DND-41 (cell line): Measurements from ENCODE around the gene HELZ2.
"Not testable (repeated sequence)": the region's sequence is repeated elsewhere in the genome, so short reads cannot be mapped to it uniquely, and the experiment has no call there.

ENCODE experiments used
- ATAC-seq: fragments of 200-7000 bp; cut with Tn5 transposase; 3 replicates; pipeline ENCODE4 v1.9.1; 2021; ENCODE audit warnings: low read depth; ENCODE audit not compliant: insufficient read depth
- DNase-seq: peaks from one replicate; pipeline ENCODE4 v3.0.0-alpha.2; 2020
- H2AFZ ChIP-seq: 2 replicates; pipeline ENCODE4 v1.6.0; 2012; ENCODE audit warnings: low read depth, low read length
- H3K27ac ChIP-seq: 2 replicates; pipeline ENCODE4 v1.5.1; 2012; ENCODE audit warnings: low read length, inconsistent platforms
- H3K27me3 ChIP-seq: fragments of 200-600 bp; sonication (generic); 2 replicates; pipeline ENCODE4 v1.6.0; 2012; ENCODE audit warnings: low read length, mild to moderate bottlenecking, inconsistent platforms; ENCODE audit not compliant: insufficient read depth, poor library complexity
- H3K36me3 ChIP-seq: 2 replicates; pipeline ENCODE4 v1.5.1; 2012; ENCODE audit warnings: low read length, inconsistent platforms; ENCODE audit not compliant: insufficient read depth
- H3K4me1 ChIP-seq: 2 replicates; pipeline ENCODE4 v1.5.1; 2012; ENCODE audit warnings: mild to moderate bottlenecking, low read length; ENCODE audit not compliant: insufficient read depth
- H3K4me2 ChIP-seq: 2 replicates; pipeline ENCODE4 v1.6.0; 2012; ENCODE audit warnings: mild to moderate bottlenecking, moderate library complexity, low read length, inconsistent platforms; ENCODE audit not compliant: insufficient read depth
- H3K4me3 ChIP-seq, 2 experiments: fragments of 200-600 bp in 1 of 2; shearing (Covaris generic) in 1 of 2; 2 replicates each; pipeline ENCODE4 v1.5.1; 2012 to 2016; ENCODE audit warnings: inconsistent platforms in 2 of 2, low read length in 2 of 2, mild to moderate bottlenecking in 2 of 2, low read depth in 1 of 2, moderate library complexity in 1 of 2
- H3K79me2 ChIP-seq: 2 replicates; pipeline ENCODE4 v1.6.0; 2012; ENCODE audit warnings: low read length, inconsistent platforms; ENCODE audit not compliant: insufficient read depth
- H3K9ac ChIP-seq: 2 replicates; pipeline ENCODE4 v1.6.0; 2012; ENCODE audit warnings: low read depth, mild to moderate bottlenecking, inconsistent platforms, low read length, moderate library complexity
- H3K9me3 ChIP-seq: 2 replicates; pipeline ENCODE4 v1.5.1; 2012; ENCODE audit warnings: low read length, moderate library complexity, mild to moderate bottlenecking, inconsistent platforms; ENCODE audit not compliant: insufficient read depth, severe bottlenecking
- H4K20me1 ChIP-seq: 2 replicates; pipeline ENCODE4 v1.6.0; 2012; ENCODE audit warnings: low read length; ENCODE audit not compliant: insufficient read depth
- CTCF ChIP-seq: IDR thresholded peaks from 2 replicates; pipeline ENCODE4 v1.5.1; 2012; ENCODE audit warnings: borderline replicate concordance, low read length, moderate library complexity, mild to moderate bottlenecking; ENCODE audit not compliant: poor library complexity, severe bottlenecking; ENCODE audit errors: extremely low read depth
- EZH2 ChIP-seq: IDR thresholded peaks from 3 replicates; pipeline ENCODE4 v1.6.1; 2012; ENCODE audit warnings: borderline replicate concordance, low read depth, mild to moderate bottlenecking, moderate library complexity, low read length, inconsistent platforms; ENCODE audit not compliant: severe bottlenecking

The HELZ2 gene

GRCh38 chr20:63613863-63614594 lies 40.0 kb upstream of the HELZ2 start:
- not testable (repeated sequence) for DNase-seq, H3K27me3 ChIP-seq, H3K9ac ChIP-seq, H3K27ac ChIP-seq, ATAC-seq, H3K4me3 ChIP-seq, H3K4me1 ChIP-seq, H3K4me2 ChIP-seq, H2AFZ ChIP-seq, H3K9me3 ChIP-seq
- Histone ChIP-seq H3K36me3 (peaks cover 72% of the 10 kb centered on the region), H3K79me2 (peaks cover 84% of the 10 kb centered on the region), H4K20me1 (peaks cover 47% of the 10 kb centered on the region)
- peak; percentile 32 for TF ChIP-seq CTCF

- no peak for ATAC-seq
- Histone ChIP-seq H3K79me2 (peaks cover 67% of the 10 kb centered on the region), H3K27ac (no peak overlapping the region), H3K4me3 (no peak overlapping the region), H4K20me1 (peaks cover 31% of the 10 kb centered on the region), H2AFZ (no peak overlapping the region), H3K9ac (no peak overlapping the region), H3K4me1 (no peaks in the 10 kb centered on the region; the same call in 1 of the 2 replicates), H3K27me3 (no peaks in the 10 kb centered on the region), H3K4me2 (no peak overlapping the region), H3K9me3 (no peaks in the 10 kb centered on the region), H3K36me3 (peaks cover 55% of the 10 kb centered on the region)
- TF ChIP-seq CTCF (no peak), EZH2 (no peak)
- DNase-seq, result no peak
Observed at GRCh38 chr20:63612276-63612931, 38.4 kb upstream of the HELZ2 start.

GRCh38 chr20:63611646-63612045 lies 37.6 kb upstream of the HELZ2 start:
- no peak overlapping the region for H3K9ac ChIP-seq
- H3K79me2 ChIP-seq, result peaks cover 66% of the 10 kb centered on the region
- no peak overlapping the region for H3K27ac ChIP-seq
- no peak overlapping the region for H3K4me2 ChIP-seq
- no peaks in the 10 kb centered on the region for H3K9me3 ChIP-seq
- no peak overlapping the region for H2AFZ ChIP-seq
- peaks cover 48% of the 10 kb centered on the region for H3K36me3 ChIP-seq
- H3K4me3 ChIP-seq, result no peak overlapping the region
- H3K27me3 ChIP-seq, result no peaks in the 10 kb centered on the region
- ATAC-seq, result no peak
- DNase-seq, result no peak
- TF ChIP-seq EZH2, result no peak
- TF ChIP-seq CTCF, result no peak
- no peaks in the 10 kb centered on the region; the same call in 1 of the 2 replicates for H3K4me1 ChIP-seq
- peaks cover 28% of the 10 kb centered on the region for H4K20me1 ChIP-seq
